Measurements from ENCODE around the gene PCDHGA6. TPM values are rescaled to one million over a fixed set of nuclear protein-coding genes. Genes with fewer than 3 reads are reported as not detected.
"Not testable (repeated sequence)": the region's sequence is repeated elsewhere in the genome, so short reads cannot be mapped to it uniquely, and the experiment has no call there.

The PCDHGA6 gene
- total RNA-seq, 1 donor: 1.9 TPM

- DNase-seq (ENCODE audit: low read depth in 2 of 3, low spot score in 2 of 3): peak in 1 of 3 donors; percentile 62
Observed at GRCh38 chr5:141359790-141360426, 13.8 kb upstream of the PCDHGA6 start, which contains the start of gene PCDHGB2. Gene PCDHGB2 (plus strand): TSS chr5:141359994. CDS start chr5:141360136, 142 bp downstream.

GRCh38 chr5:141360685-141361084 is 13.0 kb upstream of the PCDHGA6 start:
- no peak for DNase-seq (ENCODE audit: low read depth in 2 of 3, low spot score in 2 of 3)

GRCh38 chr5:141362719-141363118 is 11.0 kb upstream of the PCDHGA6 start:
- no peak for DNase-seq (ENCODE audit: low read depth in 2 of 3, low spot score in 2 of 3)

GRCh38 chr5:141363952-141364660 is 9.6 kb upstream of the PCDHGA6 start, which contains the start of gene PCDHGA5:
Gene PCDHGA5 (plus strand): TSS chr5:141364162. CDS start chr5:141364331, 169 bp downstream.
- DNase-seq (ENCODE audit: low read depth in 2 of 3, low spot score in 2 of 3): no peak

- DNase-seq (ENCODE audit: low read depth in 2 of 3, low spot score in 2 of 3): no peak
Observed at GRCh38 chr5:141366016-141366896, 7.4 kb upstream of the PCDHGA6 start.

GRCh38 chr5:141369994-141370848 is 3.5 kb upstream of the PCDHGA6 start, which contains the start of gene PCDHGB3:
Gene PCDHGB3 (plus strand): TSS chr5:141370242. CDS start chr5:141370395, 153 bp downstream.
- DNase-seq (ENCODE audit: low read depth in 2 of 3, low spot score in 2 of 3): peak in 2 of 3 donors; percentile 55 to 69

GRCh38 chr5:141371572-141372475 is 1.9 kb upstream of the PCDHGA6 start:
- DNase-seq (ENCODE audit: low read depth in 2 of 3, low spot score in 2 of 3): no peak

GRCh38 chr5:141374627-141375026 is 936 bp downstream of the PCDHGA6 start:
- DNase-seq (ENCODE audit: low read depth in 2 of 3, low spot score in 2 of 3): no peak

GRCh38 chr5:141375444-141376155 is 1.9 kb downstream of the PCDHGA6 start:
- not testable (repeated sequence) for DNase-seq (ENCODE audit: low read depth in 2 of 3, low spot score in 2 of 3)

- DNase-seq (ENCODE audit: low read depth in 2 of 3, low spot score in 2 of 3): peak in 1 of 3 donors; percentile 11
Observed at GRCh38 chr5:141382469-141383294, 9.0 kb downstream of the PCDHGA6 start, which contains the start of gene PCDHGA7. Gene PCDHGA7 (plus strand): TSS chr5:141382742. CDS start chr5:141382900, 158 bp downstream.

- no peak for DNase-seq (ENCODE audit: low read depth in 2 of 3, low spot score in 2 of 3)
Observed at GRCh38 chr5:141383345-141383744, 9.7 kb downstream of the PCDHGA6 start.

GRCh38 chr5:141384471-141385267 is 11.0 kb downstream of the PCDHGA6 start:
- no peak for DNase-seq (ENCODE audit: low read depth in 2 of 3, low spot score in 2 of 3)

GRCh38 chr5:141387557-141388311 is 14.0 kb downstream of the PCDHGA6 start, which contains the start of gene PCDHGB4:
Gene PCDHGB4 (plus strand): TSS chr5:141387698. CDS start chr5:141387885, 187 bp downstream.
- peak in 1 of 3 donors; percentile 59 for DNase-seq (ENCODE audit: low read depth in 2 of 3, low spot score in 2 of 3)

GRCh38 chr5:141388661-141389060 is 15.0 kb downstream of the PCDHGA6 start:
- no peak for DNase-seq (ENCODE audit: low read depth in 2 of 3, low spot score in 2 of 3)
